ENCODE data around the gene FLYWCH1.

FLYWCH1 gene

GRCh38 chr16:2987833-2988232, 76.1 kb downstream of the FLYWCH1 start:
- no peak for DNase-seq

GRCh38 chr16:2988590-2989099, 76.9 kb downstream of the FLYWCH1 start:
- no peak for DNase-seq

DNA sequence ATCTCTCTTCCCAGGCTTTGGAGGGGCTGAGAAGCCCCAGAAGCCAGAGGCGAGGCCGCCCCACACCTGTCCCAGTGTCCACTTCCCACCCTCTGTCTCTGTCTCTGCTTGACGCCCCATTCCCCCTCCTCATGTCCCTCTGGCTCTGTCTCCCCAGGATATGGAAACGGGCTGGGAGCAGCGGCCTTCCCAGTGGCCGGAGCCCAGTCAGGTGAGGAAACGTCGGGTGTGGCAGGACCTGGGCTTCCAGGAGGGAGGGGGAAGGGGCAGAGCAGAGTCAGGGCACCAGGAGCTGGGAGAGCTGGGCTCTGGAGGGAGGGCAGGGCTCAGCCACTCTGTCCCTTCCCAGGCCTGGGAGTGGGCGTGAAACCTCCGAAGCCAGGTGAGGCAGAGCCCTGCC, 79.2 kb downstream of the FLYWCH1 start:
- DNase-seq = no peak

DNA sequence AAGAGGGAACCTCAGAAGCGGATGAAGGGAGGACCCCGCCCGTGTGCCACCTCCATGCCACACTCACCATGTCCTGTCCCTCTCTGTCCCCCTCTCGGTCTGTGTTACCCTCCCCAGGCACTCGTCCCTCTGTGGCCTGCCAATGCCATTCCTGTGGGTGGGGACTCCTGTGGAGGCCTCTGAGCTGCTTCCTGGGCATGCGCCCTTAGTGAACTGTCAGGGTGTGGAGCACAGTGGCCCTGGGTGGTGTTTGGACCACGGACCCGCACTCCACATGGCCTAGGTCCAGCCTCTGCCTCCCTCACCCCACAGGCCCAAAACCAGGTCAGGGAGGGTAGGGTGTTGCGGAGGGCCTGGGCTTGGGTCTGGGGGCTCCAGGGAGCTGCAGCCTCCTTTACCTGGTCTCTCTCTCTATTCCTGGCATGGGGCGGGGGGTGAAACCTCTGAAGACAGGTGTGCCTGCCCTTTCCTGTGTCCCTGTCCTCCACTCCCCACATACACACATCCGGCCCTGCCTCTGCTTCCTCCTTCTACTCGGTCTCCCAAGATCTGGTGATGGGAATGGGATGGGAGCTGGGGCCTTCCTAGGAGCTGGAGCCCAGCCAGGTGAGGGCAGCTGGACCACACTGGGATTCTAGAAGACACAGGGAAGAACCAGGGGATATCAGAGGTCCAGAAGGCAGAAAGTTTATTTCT, 80.0 kb downstream of the FLYWCH1 start:
- no peak for DNase-seq

- no peak for DNase-seq
Measured at GRCh38 chr16:2992383-2993081, 80.8 kb downstream of the FLYWCH1 start.

GRCh38 chr16:2996298-2996697, 84.6 kb downstream of the FLYWCH1 start:
- DNase-seq = no peak

GRCh38 chr16:2999929-3000328, 88.2 kb downstream of the FLYWCH1 start:
- DNase-seq = no peak

GRCh38 chr16:3000540-3000939, 88.8 kb downstream of the FLYWCH1 start:
- no peak for DNase-seq

All from stimulated activated CD4-positive, alpha-beta T cell treated with anti-CD3 and anti-CD28 coated beads, Interleukin-2, amount 100 ng/mL, for 24 hours (primary cell).